MM.1S (cell line): ENCODE measurements around the gene CCDC91.

Experiments
- EZH2 ChIP-seq: fragments of 300-600 bp; sonication (generic); optimal IDR thresholded peaks from 2 replicates; pipeline ENCODE3; 2017; ENCODE audit warnings: low read depth, mild to moderate bottlenecking, antibody characterized with exemption, low read length, mixed read lengths
- EZH2phosphoT487 ChIP-seq: fragments of 300-600 bp; sonication (generic); IDR thresholded peaks from 2 replicates; pipeline ENCODE4 v1.6.1; 2018; ENCODE audit warnings: antibody characterized with exemption, low read length
- TF ChIP-seq, protein P1 (sequence below): fragments of 300-600 bp; sonication (generic); IDR thresholded peaks from 2 replicates; pipeline ENCODE4 v1.5.1; 2016; ENCODE audit warnings: antibody characterized with exemption, low read length, mixed read lengths

DNA sequence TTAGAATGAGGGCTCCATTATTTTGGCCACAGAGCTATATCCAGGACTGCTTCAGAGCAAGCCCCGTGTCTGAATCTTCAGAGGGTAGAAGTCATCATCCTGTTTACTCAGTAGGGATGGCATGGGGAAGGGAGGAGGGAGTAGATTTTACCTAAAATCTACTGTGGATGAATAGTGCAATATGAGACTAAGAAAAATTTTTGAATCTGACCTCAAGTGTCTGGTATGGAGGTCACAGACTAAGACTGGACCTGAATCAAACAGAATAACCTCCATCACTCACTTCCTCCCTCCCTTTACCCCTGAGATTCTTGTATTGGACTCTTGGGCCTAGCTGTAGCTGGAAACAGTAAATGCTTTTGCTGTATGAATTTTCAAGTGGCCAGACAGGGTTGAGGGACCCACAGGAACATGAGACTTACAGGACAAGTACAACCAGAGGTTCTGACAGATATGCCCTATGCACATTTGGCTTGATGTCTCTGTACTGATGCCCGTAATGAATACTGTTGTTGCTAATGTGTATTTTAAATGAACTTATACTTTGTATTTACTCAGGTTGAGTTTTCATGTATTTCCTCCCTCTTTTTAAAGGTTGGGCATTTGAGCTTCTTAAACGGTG is 78.5 kb downstream of the CCDC91 start:
- TF ChIP-seq, protein P1, sequence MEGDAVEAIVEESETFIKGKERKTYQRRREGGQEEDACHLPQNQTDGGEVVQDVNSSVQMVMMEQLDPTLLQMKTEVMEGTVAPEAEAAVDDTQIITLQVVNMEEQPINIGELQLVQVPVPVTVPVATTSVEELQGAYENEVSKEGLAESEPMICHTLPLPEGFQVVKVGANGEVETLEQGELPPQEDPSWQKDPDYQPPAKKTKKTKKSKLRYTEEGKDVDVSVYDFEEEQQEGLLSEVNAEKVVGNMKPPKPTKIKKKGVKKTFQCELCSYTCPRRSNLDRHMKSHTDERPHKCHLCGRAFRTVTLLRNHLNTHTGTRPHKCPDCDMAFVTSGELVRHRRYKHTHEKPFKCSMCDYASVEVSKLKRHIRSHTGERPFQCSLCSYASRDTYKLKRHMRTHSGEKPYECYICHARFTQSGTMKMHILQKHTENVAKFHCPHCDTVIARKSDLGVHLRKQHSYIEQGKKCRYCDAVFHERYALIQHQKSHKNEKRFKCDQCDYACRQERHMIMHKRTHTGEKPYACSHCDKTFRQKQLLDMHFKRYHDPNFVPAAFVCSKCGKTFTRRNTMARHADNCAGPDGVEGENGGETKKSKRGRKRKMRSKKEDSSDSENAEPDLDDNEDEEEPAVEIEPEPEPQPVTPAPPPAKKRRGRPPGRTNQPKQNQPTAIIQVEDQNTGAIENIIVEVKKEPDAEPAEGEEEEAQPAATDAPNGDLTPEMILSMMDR, result no peak
- TF ChIP-seq EZH2 (no peak), EZH2phosphoT487 (no peak)
